ENCODE results near the gene DHRS13.
A peak's percentile ranks its signal among the peaks of the same experiment; 100 is the strongest.
"Not testable (repeated sequence)": the region's sequence is repeated elsewhere in the genome, so short reads cannot be mapped to it uniquely, and the experiment has no call there.

The DHRS13 gene

DNA sequence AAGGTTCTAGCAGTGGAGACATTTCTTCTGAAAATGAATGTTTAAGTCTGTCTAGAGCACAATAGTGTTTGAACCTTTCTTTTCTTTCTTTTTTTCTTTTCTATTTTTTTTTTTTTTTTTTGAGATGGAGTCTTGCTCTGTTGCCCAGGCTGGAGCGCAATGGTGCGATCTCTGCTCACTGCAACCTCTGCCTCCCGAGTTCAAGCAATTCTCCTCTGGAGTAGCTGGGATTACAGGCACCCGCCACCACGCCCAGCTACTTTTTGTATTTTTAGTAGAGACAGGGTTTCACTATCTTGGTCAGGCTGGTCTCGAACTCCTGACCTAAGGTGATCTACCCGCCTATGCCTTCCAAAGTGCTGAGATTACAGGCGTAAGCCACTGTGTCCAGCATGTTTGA lies 31.6 kb upstream of the DHRS13 start:
- not testable (repeated sequence) for DNase-seq

DNA sequence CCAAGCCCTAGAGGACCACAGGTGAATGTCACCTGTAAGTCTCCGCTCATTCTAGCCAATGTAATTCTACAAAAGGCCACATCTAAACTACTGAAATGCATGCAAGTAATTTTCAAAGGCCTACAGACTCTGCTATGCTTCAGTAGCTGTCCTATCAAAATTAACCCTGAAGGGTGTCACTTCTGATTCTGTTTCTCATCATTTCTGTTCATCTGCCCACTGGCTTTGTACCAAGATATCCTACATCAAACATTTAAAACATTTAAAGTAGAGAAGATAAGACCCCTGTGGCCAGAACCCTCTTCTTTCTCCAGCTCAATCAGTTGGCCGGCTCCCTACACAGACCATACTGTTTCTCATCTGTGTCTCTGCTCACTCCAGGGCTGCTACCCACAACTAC lies 26.9 kb upstream of the DHRS13 start:
- no peak for DNase-seq

DNA sequence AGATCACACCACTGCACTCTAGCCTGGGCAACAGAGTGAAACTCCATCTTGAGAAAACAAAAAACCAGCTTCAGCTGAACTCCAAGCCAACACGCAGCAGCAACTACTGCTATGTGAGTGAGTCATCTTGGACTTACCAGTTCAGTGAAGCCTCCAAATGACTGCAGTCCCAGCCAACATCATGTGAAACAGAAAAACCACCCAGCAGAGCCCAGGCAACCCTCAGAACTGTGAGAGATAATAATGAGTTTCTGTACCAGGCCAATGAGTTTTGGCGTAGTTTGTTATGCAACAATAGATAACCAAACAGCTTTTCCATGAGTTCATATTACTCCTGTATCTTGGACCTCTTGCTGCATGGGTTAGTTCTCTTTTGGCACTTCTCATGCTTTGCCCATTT lies 25.2 kb upstream of the DHRS13 start:
- DNase-seq, result no peak

DNA sequence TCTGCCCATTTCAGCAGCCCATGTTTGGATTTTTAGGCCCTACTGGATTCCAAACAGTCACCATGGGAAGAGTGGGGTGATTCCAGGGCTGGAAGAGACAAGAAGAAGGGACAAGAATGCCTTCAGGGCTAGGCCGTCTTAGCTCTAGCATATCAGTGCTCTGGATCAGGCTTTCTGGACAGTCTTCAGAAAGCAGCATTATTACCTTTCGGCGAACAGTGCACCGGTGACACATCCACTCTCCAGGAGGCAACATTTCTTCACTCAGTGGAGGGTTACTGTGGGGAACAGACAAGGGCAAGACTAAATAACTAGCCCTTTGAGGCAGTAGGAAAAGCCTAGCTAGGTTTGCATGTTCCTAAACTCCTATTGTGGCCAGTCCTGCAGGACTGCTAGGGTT lies 23.9 kb upstream of the DHRS13 start:
- no peak for DNase-seq

DNA sequence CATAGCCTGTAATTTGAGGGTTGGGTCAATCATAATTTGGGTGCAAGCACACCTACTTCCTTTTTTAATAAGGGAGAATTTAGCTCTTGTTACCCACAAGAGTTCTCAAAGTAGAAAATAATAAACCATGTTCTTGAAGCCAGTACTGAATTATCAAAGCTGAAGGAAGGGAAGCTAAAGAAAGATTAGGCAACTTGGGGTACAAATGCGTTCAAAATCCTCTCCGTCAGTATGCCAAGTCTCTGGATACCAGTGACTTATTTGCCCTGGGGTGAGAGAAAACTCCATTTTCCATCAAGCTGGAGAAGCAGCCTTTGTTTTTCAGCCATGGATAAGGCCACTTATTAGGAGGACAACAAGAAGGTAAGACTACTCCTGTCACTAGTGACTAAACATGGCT lies 23.5 kb upstream of the DHRS13 start:
- DNase-seq, result no peak

DNA sequence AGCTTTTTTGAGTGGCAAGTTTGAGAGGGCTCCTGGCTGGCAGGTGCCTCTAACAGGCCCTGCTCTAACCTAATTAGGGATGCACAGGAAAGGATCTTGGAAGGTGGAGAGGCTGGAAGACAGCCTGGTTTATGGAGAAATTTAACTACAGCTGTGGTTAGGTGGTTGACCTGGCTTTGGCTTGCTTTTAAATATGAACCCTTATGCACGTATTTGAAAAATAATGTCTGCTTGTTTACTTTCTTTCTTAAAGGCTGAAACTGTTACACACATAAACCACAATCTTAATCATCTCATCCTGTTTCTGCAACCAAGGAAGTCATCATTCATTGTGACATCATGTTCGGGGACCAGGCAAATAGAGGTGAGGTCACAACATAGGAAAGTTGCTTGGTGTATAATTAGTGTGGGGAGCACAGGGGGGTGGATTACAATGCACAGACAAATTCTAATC lies 23.1 kb upstream of the DHRS13 start:
- DNase-seq, result no peak

DNA sequence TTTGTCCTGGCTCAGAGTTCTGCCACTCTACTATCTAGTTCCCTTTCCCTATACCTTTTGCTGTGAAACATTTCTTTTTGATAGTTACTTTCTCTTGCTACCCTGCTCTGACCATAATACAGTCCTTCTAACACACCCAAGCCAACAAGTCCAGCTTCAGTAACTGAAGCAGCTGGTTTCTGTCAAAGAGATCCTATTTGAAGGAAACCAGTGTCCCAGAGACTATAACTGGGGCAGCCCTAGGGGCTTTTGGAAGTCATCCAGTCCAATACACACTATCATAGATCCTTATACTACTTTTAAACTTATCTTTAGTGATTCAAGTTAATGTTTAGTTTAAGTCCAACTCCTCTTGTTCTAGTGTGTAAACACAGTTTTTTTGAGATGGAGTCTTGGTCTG lies 17.3 kb upstream of the DHRS13 start:
- DNase-seq, result no peak

DNA sequence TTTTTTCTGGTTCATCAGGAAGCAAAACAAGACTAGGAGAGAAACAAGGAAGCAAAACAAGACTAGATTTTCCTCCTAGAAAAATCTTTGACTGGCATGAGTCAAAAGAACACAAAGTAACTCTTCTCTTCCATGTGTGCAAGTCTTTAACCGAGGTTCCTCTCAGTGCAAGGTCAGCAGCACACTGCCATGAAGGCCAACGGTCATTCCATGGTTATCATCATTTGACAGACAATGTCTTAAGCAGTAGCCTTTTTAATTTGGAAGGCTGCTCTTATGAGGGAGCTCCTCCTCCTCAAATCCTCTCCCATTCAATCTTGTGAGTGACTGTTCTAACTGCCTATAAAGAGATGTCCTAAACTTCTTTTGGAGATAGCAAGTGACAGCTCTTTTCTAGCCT lies 15.4 kb upstream of the DHRS13 start:
- no peak for DNase-seq

DNA sequence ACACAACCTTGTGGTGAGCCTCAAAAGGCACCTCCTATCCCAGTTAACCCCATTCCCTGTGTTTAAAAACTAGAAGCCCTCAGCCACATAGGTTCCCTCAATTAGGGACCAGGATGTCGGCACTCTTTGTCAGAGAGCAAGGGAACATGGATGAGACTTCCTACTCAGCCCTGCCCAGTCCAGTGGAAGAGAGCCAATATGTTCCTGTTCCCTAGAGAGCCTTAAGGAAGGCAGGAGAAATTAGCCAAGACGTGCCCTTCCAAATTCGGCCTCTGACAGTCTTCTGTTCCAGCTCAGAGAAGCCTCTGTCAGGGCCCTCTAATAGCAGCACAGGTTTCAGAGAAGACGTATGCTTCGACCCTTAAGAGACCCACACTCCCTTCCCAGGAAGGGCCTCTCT lies 14.6 kb upstream of the DHRS13 start:
- no peak for DNase-seq

DNA sequence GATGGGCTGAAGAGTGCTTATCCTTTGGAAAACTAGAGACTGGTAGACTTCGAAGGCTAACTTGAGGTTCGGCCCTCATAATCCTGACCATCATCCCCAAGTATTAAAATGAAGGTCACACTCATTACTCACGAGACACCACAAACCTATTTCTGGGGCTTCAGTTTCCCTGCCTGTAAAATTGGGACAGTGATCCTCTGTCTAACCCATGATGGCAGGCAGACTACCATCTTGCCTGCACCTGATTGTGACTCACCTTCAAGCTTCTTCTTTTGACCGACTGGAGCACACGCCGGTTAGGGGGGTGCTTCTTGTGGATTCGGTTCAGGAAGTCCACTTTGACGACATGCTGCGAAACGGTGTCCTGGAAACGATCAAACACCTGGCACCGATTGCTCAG lies 14.2 kb upstream of the DHRS13 start:
- DNase-seq, result no peak

DNA sequence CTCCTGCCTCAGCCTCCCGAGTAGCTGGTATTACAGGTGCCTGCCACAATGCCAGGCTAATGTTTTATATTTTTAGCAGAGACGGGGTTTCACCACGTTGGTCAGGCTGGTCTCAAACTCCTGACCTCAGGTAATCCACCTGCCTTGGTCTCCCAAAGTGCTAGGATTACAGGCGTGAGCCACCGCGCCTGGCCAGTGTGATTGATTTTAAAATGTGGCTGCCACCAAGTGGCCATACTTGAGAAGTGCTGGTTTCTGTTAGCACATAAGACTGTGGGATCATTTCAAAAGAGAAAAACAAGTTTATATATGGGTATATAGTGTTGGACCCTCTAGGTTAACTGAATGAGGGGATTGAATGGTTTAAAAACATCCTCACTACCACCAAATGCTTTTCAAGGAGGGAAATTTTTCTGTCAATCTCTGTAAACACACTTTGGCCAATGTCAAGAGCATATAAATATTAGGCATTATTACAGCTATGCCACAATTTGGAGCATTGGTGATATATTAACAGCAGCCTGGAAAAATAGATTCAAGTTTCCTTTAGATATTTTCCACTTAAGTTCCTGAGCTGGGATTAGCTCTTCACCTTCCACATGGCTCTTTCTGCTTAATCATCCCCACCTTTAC lies 13.5 kb upstream of the DHRS13 start:
- peak; percentile 8 for DNase-seq

DNA sequence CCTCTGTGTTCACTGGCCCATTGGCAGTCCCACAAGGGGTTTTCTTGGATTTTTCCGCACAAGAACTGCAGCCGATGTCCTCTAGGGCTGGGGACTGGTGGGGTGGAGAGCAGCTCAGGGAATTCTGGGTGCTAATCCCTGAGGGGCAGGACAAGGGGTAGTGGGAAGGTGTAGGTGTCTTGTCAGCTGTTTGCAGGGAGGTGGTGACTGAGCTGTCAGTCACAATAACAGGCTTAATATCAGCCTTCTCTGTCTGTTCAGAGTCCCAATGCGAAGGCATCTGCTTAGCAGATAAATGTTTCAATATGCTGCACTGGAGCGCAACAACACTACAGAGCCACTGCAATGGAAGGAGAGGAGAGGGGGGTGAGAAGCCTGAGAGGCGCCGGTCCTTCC lies 10.1 kb upstream of the DHRS13 start:
- no peak for DNase-seq

DNA sequence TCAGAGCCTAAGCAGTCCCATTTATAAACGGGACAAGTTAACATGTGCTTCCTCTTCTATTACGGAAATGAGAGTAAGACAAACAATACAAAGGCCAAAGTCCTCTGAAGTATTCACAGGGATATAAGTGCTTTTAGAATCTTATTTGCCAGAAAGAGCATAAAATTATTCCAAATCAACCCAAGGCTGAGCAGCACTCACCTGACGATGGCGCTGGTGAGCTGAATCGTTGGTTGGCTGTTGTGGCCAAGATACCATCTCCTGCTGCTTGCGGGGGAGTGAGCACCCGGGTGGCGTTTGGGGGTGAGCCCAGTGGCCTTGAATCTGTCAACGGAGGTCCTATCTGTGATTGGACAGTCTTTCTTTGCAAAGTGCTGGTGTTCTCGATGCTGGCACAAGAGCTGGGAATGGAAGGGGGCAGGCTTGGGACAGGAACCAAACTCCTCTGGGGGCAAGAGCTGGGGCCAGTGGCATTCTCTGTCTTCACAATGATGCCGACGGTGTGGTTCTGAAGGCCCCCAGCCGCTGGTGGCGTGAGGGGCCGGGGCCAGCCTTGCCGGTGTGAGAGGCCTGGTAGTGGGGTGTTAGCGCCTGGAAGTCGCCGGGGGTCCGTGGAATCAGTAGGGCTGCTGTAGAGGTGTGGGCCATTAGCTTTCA lies 9.5 kb upstream of the DHRS13 start:
- no peak for DNase-seq

DNA sequence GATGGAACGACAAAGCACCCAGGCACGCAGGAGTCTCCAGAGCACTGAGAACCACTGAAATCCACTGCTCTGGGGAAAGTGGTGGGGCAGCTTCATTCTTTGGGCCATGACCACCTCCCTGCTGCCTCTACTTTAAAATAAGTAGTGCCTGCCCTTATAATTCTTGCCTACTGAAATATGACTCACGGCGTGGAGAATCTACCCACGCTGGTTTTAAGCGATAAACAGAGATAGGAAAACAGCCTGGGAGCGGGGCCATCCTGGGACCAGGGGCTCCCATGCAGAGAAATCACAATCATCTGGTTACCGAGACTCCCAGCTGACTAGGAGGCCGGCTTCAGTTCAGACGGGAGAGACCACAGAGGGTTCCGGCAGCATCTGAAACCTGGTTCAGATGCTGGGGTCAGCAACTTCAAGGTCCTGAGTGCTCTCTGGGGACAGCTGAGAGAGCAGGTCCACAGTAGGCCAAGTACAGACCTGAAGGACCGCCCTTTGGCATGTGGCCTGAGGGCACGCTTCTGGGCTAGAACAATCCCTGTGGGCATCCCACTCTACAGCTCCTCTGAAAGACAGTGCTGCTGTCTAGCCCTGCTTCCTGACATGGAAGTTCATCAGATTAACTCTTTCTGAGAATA lies 8.6 kb upstream of the DHRS13 start:
- no peak for DNase-seq

DNA sequence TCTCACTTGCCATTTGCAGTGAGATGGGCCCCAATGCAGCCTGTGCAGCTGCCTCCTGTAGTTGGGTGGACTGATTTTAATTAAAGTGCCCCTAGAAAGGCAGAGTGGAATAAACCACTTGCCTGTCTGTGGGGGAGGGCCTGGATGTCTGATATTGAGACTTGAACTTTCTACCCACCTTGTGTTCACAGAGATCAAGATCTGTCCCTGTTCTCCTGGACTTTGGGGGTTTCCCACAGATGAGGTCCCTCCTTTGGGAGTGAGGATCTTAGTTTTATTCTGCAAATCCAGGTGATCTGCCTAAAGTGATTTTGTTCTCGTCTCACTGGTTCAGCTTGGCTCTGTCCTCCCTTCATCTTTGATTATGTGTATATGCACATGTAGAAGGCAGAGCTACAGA lies 7.7 kb upstream of the DHRS13 start:
- DNase-seq, result no peak

DNA sequence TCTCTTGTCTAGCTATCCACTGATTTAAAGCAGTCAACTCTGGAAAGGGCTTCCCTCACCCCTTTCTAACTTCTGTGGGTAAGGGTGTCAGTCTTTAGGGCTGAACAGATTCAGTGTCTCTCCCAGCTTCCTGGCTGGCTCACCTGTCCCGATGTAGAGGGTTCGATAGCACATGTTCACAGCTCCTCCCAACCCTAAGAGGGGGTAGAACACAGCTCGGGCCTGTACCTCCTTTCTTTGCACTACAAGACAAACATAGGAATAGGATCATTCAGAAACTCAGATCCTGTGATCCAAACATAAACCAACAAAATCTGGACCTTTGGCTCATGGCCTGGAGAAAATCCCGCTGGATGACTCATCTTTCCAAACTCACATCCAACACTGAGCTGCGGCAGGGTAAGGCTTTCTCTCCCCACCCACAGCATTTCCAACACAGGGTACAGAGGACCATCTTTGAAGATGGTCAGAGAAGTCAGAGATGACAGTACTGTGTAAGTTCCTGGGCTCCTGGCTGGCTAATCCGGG lies 5.8 kb upstream of the DHRS13 start:
- no peak for DNase-seq

DNA sequence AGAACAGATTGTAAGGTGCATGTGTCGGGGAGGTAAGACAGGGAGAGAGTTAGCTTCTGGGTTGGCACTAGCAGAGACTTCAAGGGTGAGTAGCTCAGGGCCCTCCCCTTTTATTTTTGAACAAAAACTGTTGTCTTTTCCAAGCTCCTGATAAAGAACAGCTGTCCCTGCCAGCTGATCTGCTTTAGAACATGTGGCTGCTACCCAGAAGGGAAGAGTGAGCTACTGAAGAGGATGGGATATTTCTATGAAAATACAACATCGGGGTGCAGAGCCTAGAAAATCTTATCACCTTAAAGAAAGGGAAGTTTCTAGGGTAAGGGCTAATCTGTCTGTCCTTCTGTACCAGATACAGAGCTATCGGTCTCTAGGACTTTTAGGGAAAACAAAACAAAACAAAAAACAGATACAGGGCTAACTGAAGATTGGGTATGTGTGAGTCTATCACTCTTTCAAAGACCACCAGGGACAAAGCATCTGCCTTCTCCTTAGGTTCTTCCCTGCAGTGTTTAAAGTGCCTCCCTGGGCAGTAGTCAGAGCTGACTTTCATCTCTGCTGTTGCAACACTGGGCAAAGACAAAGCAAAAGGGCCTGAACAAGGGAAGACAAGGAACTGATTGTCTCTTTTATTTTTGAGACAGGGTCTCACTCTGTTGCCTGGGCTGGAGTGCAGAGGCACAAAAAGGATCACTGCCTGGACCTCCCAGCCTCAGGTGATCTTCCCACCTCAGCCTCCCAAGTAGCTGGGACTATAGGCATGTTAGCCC lies 5.0 kb upstream of the DHRS13 start:
- no peak for DNase-seq

DNA sequence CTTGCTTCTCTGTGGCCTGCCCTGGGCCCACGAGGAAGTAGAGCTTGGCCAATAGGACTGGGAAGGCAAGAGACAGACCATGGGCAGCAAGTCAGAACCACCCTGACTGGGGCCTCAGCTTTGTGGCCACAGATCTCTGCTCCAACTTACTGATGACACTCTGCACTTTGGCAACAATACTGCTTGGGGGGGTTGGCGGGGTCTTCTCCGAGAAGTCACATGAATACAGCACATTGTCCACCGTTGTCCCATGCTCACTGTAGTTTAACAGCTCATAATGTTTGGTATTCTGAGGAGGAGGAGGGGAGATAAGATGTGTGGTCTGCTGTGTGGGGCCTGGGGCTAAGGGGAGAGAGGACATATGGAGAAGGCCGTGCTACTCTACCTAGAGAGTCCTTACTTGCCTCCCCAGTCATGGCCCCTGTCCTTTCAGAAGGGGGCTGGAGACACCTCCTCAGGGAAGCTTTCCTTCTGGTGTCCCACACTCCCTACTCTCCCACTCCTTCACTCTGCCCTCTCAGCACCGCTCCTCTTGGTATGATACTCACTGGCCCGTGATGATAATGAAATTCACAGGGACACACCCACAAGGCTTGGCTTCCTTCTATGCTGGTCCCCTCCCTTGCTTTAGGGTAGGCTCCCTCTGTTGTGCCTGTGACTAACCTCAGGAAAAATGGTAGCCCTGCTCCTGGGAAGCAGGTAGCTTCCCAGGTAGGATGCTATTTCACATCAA lies 4.0 kb upstream of the DHRS13 start:
- no peak for DNase-seq

DNA sequence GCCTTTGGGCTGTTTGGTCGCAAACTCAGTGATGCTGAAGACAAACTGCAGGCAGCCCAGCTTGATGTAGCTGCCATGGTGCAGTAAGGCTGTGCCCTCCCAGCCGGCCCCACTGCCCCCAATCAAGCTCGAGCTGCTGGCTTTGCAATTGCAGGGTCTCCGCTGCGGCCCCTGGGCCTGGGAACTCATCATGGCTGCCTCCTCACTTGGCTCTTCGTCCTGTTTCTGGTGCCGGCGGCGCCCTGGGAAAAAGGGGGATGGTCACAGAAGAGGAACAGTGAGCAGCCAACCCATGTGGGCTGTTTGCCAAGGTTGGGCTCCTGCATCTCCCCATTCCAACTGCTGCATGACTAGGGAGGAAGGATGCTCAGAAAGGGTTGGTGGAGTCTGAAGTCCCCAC lies 3.4 kb upstream of the DHRS13 start:
- no peak for DNase-seq

DNA sequence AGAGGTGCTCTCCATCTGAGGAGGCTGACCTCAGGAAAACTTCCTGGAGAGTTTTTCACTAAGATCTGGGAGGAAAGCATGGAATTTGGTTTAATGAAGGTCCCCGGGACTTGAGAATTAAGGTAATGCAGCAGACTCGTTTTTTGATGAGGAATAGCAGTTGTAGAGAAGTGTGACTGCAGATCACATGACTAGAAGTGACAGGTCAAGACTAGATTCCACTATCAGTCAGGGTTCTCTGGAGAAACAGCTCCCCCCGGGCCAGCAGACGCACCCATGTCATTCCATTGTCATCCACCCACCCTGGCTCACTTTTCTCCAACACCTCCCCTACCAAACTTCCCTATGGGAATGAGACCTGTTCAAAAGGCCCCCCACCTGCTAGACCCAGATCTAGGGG lies 1.9 kb upstream of the DHRS13 start:
- no peak for DNase-seq

DNA sequence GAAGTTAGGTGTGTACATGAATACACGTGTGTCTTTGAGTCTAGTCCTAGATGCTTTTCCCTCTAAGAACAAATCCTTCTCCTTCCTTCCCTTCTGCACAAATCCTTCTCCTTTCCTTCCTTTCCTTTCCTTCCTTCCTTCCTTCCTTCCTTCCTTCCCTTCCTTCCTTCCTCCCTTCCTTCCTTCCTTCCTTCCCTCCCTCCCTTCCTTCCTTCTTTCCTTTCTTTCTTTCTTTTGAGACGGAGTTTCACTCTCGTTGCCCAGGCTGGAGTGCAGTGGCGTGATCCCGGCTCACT lies 615 bp upstream of the DHRS13 start:
- DNase-seq, result not testable (repeated sequence)

DNA sequence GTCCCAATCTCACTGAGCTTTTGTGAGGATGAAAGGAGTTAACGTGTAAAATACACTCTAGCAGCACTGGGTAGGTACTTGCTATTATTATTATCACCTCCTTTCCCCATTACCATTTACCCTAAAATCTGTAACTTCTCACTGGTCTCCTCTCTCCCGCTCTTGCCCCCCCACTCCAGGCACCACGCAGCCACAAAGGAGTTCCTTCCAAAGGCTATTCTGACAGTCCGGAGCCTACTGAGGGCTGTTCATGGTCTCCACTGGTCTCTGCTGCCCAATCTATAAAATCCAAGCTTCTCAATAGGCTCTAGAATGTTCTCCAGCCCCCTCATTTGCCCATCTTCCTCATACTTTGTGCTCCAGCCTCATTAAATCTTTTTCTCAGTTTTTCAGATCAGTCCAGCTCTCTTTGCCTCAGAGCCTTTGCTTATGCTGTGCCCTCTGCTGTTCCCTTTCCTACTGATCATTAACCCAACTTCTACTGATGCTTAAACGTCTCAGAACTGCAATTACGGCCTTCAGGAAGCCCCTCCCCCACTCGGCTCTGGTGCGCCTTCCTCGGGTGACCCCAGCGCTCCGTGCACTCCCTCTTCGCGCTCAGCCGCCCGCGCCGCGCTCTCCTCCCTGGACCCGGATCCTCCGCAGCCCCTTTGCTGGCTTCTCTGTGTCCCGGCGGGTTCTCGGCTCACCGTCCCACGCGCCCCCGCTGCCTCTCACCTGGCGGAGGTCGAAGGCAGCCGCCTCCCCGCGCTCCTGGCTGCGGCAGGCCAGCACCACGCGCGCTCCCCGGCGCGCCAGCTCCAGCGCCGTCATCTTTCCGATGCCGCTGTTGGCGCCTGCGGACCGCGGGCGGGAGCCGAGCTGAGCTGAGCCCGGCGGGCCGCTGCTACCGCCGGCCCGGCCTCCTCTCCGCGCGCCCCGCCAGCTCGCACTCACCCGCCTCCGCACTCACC lies 737 bp downstream of the DHRS13 start:
- peak; percentile 67 for DNase-seq

All from NCI-H1092 treated with DMSO at 0.1 percent for 48 hours (cell line).